GM18867 (cell line): ENCODE data around the gene B4GALNT3.

ENCODE experiments used
- ATAC-seq: cut with Tn5 transposase; IDR thresholded peaks from one replicate; pipeline ENCODE4 v1.9.1; 2021; ENCODE audit warnings: mild to moderate bottlenecking, moderate library complexity; ENCODE audit not compliant: unreplicated experiment

Gene B4GALNT3

GRCh38 chr12:553216-554000 is 93.7 kb downstream of the B4GALNT3 start:
- ATAC-seq: no peak

GRCh38 chr12:554001-554285 is 94.2 kb downstream of the B4GALNT3 start:
- no peak for ATAC-seq

- no peak for ATAC-seq
Measured at GRCh38 chr12:556498-556897, 96.8 kb downstream of the B4GALNT3 start.

GRCh38 chr12:558580-558979 is 98.8 kb downstream of the B4GALNT3 start:
- no peak for ATAC-seq

- no peak for ATAC-seq
Measured at GRCh38 chr12:559208-559905, 99.6 kb downstream of the B4GALNT3 start.

- ATAC-seq: no peak
Measured at GRCh38 chr12:559906-560455, 100.2 kb downstream of the B4GALNT3 start.

- no peak for ATAC-seq
Measured at GRCh38 chr12:560691-561390, 101.1 kb downstream of the B4GALNT3 start.

GRCh38 chr12:561391-561705 is 101.6 kb downstream of the B4GALNT3 start:
- ATAC-seq: no peak

- ATAC-seq: no peak
Measured at GRCh38 chr12:561908-562593, 102.3 kb downstream of the B4GALNT3 start.

GRCh38 chr12:562634-563033 is 102.9 kb downstream of the B4GALNT3 start:
- ATAC-seq: no peak

GRCh38 chr12:563250-563781 is 103.6 kb downstream of the B4GALNT3 start:
- ATAC-seq: no peak

- no peak for ATAC-seq
Measured at GRCh38 chr12:563787-564298, 104.1 kb downstream of the B4GALNT3 start.

- no peak for ATAC-seq
Measured at GRCh38 chr12:565161-565560, 105.4 kb downstream of the B4GALNT3 start.

- no peak for ATAC-seq
Measured at GRCh38 chr12:565589-566105, 105.9 kb downstream of the B4GALNT3 start.

GRCh38 chr12:568486-568885 is 108.7 kb downstream of the B4GALNT3 start:
- ATAC-seq: no peak

GRCh38 chr12:569091-569676 is 109.4 kb downstream of the B4GALNT3 start:
- ATAC-seq: no peak

- no peak for ATAC-seq
Measured at GRCh38 chr12:569803-570434, 110.2 kb downstream of the B4GALNT3 start.

GRCh38 chr12:570435-570920 is 110.7 kb downstream of the B4GALNT3 start:
- ATAC-seq: no peak

GRCh38 chr12:570921-571794 is 111.4 kb downstream of the B4GALNT3 start:
- no peak for ATAC-seq
